ENCODE data around the gene CHMP1A. TPM values are rescaled to one million over a fixed set of nuclear protein-coding genes. Genes with fewer than 3 reads are reported as not detected.

The CHMP1A gene
- polyA plus RNA-seq, 3 donors from 2014 or later: 102 to 111 (median 103) TPM

DNA sequence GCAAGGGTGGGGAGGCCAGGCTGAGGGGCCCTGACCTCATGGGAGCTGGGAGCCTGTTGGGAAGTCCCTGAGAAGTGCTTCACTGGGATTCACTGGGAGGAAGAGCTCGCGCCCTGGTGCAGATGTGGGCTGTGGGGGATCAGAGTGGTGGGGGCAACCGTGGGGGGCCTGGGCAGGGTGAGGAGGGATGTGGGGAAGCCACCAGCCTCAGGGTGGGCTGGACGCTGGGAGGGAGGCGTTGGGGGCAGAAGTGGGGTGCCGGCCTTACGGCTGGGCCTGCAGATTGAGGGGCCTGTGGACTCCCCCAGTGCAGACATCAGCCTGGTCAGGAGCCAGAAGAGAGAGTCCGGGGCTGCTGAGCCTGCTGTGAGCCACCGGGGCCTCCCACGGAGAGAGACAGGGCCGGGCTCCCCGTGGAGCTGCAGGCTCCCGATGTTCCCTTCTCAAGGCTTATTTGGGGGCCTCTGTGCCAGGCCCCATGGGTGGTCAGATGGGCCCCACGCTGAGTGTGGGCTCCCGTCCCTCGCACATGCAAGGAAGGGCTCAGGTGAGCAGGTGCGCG, 36.3 kb downstream of the CHMP1A start:
- peaks cover 8 to 11% of the 10 kb centered on the region in 2 donors for H3K4me1 Mint-ChIP-seq
- H3K27ac Mint-ChIP-seq: no peak overlapping the region
- peaks cover 3 to 11% (median 8%) of the 10 kb centered on the region in 3 donors for H3K27me3 Mint-ChIP-seq (ENCODE audit: low read depth in 3 of 3)
- DNase-seq: no peak
- no peaks in the 10 kb centered on the region for H3K36me3 Mint-ChIP-seq
- H3K4me3 Mint-ChIP-seq: no peak overlapping the region
- peaks cover 0 to 5% (median 0%) of the 10 kb centered on the region in 6 donors for H3K9me3 Mint-ChIP-seq

DNA sequence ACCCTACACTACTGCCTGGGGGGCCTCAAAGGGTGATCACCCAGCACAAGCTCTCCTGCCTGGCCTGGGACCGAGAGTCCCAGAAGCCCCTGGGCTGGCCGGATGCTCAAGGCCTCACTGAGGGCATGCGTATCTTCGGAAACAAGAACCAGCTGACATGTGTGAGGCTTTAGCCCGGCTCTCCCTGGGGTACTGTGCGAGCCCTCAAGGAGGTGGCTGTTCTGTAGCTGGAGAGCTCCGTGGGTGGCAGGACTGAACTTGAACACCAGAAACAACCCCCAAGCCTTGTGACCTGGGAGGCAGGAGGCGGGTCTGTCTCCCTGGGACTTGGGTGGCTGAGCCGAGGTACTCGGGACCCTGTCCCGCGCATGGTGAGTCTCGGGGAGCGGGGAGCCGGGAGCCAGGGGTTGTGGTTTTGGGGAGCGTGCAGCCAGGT, 37.1 kb downstream of the CHMP1A start:
- no peak overlapping the region for H3K4me3 Mint-ChIP-seq
- H3K27me3 Mint-ChIP-seq (ENCODE audit: low read depth in 3 of 3): peaks cover 3 to 10% (median 8%) of the 10 kb centered on the region in 3 donors

DNA sequence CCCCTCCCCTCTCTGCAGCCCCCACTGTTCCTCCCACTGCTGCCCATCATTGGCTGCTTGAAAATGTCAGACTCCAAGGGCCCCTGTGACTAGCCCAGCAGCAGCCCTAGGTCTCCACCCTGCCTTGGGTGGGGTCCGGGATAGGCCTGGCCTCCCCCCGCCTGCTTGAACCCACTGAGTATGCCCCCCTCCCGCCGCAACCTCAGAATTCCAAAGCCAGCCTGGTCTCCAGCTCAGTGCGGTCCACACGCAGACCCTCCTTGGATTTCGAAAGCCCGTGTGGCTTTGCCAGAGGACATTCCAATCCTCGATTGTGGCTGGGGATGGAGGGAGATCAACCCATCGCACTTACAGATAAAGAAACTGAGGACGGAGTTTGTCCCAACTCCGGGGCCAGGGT, 37.7 kb downstream of the CHMP1A start:
- Mint-ChIP-seq H3K36me3 (no peaks in the 10 kb centered on the region), H3K27me3 (ENCODE audit: low read depth in 3 of 3) (peaks cover 3 to 8% (median 7%) of the 10 kb centered on the region in 3 donors), H3K27ac (no peak overlapping the region), H3K9me3 (peaks cover 0 to 5% (median 0%) of the 10 kb centered on the region in 6 donors), H3K4me3 (no peak overlapping the region), H3K4me1 (peaks cover 9 to 11% of the 10 kb centered on the region in 2 donors)
- no peak for DNase-seq

More for the DNA sequence above, 37.1 kb downstream of the CHMP1A start:
- DNase-seq: no peak
- Mint-ChIP-seq H3K27ac (no peak overlapping the region), H3K36me3 (no peaks in the 10 kb centered on the region), H3K9me3 (peaks cover 0 to 5% (median 0%) of the 10 kb centered on the region in 6 donors), H3K4me1 (peaks cover 8 to 11% of the 10 kb centered on the region in 2 donors)

DNA sequence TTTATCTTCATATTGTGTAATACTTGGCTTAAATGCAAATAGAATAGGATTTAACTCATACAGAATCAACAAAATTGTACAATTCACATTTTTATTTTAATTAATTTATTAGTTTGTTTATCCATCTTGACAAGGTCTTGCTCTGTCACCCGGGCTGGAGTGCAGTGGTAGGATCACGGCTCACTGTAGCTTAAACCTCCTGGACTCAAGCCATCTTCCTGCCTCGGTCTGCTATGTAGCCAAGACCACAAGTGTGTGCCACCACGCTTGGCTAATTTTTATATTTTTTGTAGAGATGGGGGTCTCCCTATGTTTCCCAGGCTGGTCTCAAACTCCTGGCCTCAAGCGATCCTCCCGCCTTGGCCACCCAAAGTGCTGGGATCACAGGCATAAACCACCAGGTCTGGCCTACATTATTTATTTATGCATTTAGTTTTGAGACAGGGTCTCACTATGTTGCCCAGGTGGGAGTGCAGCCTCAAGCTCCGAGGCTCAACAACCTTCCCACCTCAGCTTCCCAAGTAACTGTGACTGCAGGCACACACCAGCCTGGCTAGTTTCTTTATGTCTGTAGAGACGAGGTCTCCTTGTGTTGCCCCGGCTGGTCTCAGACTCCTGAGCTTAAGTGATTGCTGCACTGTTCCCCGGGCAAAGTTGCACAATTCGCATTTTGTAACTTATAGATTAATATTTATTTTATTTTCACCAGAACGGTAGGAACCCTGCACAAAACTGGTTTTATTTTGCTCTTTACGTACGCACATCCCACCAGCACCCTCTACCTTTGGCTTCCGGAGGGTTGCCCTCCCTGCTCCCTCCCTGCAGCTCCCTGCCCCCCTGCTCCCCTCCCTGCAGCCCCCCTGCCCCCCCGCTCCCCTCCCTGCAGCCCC, 39.2 kb downstream of the CHMP1A start:
- peaks cover 11% of the 10 kb centered on the region in 2 donors for H3K4me1 Mint-ChIP-seq
- peaks cover 3 to 7% (median 5%) of the 10 kb centered on the region in 3 donors for H3K27me3 Mint-ChIP-seq (ENCODE audit: low read depth in 3 of 3)
- H3K4me3 Mint-ChIP-seq: no peak overlapping the region
- DNase-seq: no peak
- H3K9me3 Mint-ChIP-seq: peaks cover 0 to 5% (median 0%) of the 10 kb centered on the region in 6 donors
- H3K27ac Mint-ChIP-seq: no peak overlapping the region
- no peaks in the 10 kb centered on the region for H3K36me3 Mint-ChIP-seq

DNA sequence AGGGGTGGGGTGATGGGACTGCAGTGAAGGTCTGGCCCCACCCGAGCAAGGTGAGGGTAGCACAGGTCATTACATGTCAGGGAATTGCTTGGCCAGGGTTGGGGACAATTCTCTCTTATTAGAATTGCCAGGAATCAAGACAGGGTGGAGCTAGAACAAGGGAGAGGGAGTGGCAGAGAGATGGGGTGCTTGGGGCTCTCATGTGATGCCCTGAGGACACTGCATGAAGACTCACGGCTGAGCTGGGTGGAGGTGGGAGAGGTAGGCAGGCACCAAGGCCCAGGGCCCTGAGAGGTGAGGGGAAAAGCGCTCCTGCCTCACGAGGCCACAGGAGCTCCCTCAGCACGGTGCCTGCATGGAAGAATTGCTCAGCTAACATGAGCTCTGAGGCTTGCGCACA, 40.5 kb downstream of the CHMP1A start:
- Mint-ChIP-seq H3K4me1 (peaks cover 11% of the 10 kb centered on the region in 2 donors), H3K4me3 (no peak overlapping the region), H3K36me3 (no peaks in the 10 kb centered on the region), H3K9me3 (peaks cover 0 to 5% (median 0%) of the 10 kb centered on the region in 6 donors), H3K27me3 (ENCODE audit: low read depth in 3 of 3) (peaks cover 5 to 7% (median 6%) of the 10 kb centered on the region in 3 donors), H3K27ac (peak overlapping the region; percentile 79 to 96 (median 90))
- DNase-seq: no peak

DNA sequence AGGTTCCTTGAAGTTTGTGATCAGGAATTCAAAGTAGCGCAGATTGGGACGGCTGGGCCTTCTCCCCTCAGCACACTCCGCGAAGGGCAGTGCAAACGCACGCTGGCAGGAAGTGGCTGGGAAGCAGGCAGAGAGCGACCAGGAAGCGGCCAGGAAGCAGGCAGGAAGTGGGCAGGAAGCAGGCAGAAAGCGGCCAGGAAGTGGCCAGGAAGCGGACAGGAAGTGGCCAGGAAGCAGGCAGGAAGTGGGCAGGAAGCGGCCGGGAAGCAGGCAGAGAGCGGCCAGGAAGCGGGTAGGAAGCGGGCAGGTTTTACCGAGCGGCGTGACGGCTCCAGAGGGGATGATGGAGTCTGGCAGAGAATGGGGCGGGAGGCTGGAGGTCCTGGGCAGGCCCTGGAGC, 40.9 kb downstream of the CHMP1A start:
- Mint-ChIP-seq H3K27me3 (ENCODE audit: low read depth in 3 of 3) (peaks cover 5 to 6% (median 5%) of the 10 kb centered on the region in 3 donors), H3K4me3 (peak overlapping the region in 3 of 5 donors; percentile 5 to 52 (median 42)), H3K4me1 (peaks cover 11% of the 10 kb centered on the region in 2 donors), H3K27ac (peak overlapping the region; percentile 79 to 96 (median 92)), H3K36me3 (no peaks in the 10 kb centered on the region), H3K9me3 (peaks cover 0 to 5% (median 0%) of the 10 kb centered on the region in 6 donors)
- peak in 2 of 3 donors; percentile 23 to 27 for DNase-seq

DNA sequence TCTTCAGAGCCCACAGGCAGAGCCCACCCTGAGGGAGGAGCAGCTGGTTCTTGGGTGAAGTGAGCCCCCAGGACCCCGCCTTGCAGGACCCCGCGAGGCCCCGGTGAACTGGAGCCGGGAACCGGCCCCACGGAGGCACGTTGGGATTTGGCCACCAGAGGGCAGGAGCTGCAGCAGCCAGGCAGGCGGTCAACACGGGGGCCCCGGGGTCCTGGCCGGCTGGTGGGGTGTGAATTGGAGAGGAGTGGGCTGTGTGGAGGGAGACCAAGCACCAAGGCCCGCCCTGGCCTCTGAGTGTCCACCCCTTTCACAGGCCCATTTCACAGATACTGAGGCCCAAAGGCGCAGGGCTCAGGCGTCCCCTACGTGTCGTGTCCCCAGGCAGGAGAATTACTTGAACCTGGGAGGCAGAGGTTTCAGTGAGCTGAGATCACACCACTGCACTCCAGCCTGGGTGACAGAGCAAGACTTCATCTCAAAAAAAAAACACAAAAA, 41.9 kb downstream of the CHMP1A start:
- DNase-seq: peak in 2 of 3 donors; percentile 22 to 23
- peaks cover 4 to 5% (median 5%) of the 10 kb centered on the region in 3 donors for H3K27me3 Mint-ChIP-seq (ENCODE audit: low read depth in 3 of 3)
- H3K9me3 Mint-ChIP-seq: peaks cover 0 to 5% (median 0%) of the 10 kb centered on the region in 6 donors
- H3K4me3 Mint-ChIP-seq: no peak overlapping the region
- H3K27ac Mint-ChIP-seq: no peak overlapping the region
- H3K36me3 Mint-ChIP-seq: no peaks in the 10 kb centered on the region
- H3K4me1 Mint-ChIP-seq: peaks cover 11% of the 10 kb centered on the region in 2 donors

DNA sequence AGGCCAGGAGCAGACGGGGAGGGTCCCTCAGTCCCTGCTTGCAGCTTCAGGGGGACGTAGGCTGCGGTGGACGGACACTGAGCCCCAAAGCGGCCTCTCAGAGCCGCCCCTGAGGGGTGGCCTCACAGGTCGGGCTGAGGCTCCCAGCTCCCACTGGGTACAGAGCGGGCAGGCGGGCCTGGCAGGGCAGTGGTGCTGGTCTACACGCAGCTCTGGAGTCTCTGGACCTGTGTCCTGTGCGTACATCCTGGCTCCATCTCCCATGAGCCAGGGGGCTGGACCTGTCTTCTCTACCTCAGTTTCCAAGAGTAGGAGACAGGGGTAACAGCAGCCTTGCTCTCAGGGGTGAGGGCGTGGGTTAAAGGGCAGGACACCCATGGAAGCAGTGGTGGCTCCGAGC, 42.3 kb downstream of the CHMP1A start:
- H3K27me3 Mint-ChIP-seq (ENCODE audit: low read depth in 3 of 3): peaks cover 4 to 5% (median 5%) of the 10 kb centered on the region in 3 donors
- DNase-seq: no peak
- H3K27ac Mint-ChIP-seq: no peak overlapping the region
- no peak overlapping the region for H3K4me3 Mint-ChIP-seq
- H3K4me1 Mint-ChIP-seq: peaks cover 11% of the 10 kb centered on the region in 2 donors
- no peaks in the 10 kb centered on the region for H3K36me3 Mint-ChIP-seq
- H3K9me3 Mint-ChIP-seq: peaks cover 0 to 5% (median 0%) of the 10 kb centered on the region in 6 donors

DNA sequence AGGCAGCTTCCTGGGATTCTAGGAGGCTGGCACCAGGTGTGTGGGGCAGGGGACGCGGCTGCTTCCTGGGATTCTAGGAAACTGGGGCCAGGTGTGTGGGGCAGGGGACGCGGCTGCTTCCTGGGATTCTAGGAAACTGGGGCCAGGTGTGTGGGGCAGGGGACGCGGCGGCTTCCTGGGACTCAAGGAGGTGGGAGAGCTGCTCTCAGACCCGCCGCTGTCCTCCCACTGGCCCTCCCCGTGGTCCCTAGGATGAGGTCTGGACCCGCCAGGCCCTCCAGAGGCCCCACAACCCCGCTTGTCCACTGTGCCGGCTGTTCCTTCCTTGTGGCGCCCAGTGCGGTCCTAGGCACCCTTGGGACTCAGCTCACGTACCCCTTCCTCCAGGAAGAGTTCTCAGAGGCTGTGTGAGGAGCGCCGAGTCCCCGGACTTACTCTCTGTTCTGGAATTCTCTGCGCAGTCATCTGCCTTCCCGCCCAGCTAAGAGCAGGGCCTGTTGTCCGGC, 43.5 kb downstream of the CHMP1A start:
- Mint-ChIP-seq H3K36me3 (no peaks in the 10 kb centered on the region), H3K9me3 (peaks cover 0 to 5% (median 0%) of the 10 kb centered on the region in 6 donors), H3K4me3 (no peak overlapping the region), H3K4me1 (peaks cover 11% of the 10 kb centered on the region in 2 donors), H3K27ac (no peak overlapping the region), H3K27me3 (ENCODE audit: low read depth in 3 of 3) (peaks cover 4 to 5% (median 5%) of the 10 kb centered on the region in 3 donors)
- no peak for DNase-seq

DNA sequence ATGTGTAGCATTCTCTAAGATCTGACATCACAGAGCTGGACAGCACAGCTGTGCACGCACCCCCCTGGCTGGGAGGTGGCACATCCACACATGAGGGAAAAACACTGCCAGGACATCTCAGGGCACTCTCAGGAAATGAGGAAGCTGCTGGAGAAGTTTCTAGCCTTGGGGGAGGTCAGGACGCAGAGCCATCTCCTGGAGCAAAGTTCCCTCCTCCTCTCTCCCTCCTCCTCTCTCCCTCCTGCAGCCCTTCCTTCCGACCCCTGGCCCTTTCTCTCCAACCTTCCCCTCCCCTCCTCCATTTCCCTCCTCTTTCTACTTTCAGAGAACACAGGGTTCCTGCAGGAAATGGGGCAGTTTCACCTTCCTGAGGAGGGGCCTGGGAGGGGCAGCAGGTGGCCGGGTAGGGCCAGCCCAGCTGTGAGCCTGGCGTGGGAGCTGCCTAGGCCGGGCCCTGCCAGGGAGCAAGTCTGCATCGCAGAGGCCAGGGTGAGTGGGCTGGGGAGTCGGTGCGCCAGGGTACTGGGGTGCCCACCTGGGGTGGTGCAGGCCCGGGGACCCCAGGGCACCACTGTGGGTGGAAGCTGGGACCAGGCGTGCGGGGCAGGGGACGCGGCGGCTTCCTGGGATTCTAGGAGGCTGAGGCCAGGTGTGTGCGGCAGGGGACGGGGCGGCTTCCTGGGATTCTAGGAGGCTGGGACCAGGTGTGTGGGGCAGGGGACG, 44.1 kb downstream of the CHMP1A start, which contains the start of gene DPEP1:
DPEP1 (plus strand) TSS at position 412 of the 723 bp plus-strand sequence. CDS start 16,769 bp downstream, outside the sequence.
- Mint-ChIP-seq H3K27ac (no peak within 1 kb of the TSS), H3K4me3 (no peak within 1 kb of the TSS), H3K4me1 (peaks cover 11% of the 10 kb centered on the region in 2 donors), H3K27me3 (ENCODE audit: low read depth in 3 of 3) (peaks cover 4 to 7% (median 5%) of the 10 kb centered on the region in 3 donors), H3K9me3 (peaks cover 0 to 5% (median 0%) of the 10 kb centered on the region in 6 donors), H3K36me3 (no peaks in the 10 kb centered on the region)
- no peak for DNase-seq

DNA sequence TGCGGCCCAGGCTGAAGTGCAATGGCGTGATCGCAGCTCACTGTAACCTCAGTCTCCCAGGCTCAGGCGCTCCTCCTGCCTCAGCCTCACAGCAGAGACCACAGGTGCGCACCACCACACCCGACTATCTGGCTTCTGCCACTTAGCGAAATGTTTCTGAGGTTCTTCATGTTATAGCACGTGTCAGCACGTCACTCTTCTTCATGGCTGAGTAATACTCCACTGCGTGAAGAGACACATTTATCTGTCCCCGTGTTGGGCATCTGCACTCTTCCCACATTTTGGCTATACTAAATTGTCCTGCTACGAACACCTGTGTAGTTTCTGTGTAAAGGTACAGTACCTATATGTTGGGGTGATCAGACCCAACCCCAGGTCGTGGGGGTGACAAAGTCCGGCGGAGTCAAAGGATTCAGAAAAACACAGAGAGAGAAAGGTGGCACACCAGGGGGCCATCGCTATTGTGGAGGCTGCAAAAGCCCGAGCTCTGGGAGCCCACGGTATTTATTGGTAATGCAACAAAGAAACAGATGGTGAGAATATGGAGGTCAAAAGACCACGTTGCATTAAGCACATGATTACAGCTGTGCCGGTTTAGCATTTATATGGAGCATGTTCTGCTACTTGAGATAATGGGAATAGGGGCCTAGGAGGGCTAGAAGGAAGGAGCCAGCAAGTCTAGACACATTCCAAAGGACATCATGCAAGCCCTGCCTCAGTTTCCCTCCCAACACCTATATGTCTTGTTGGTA, 44.9 kb downstream of the CHMP1A start:
- DNase-seq: no peak
- Mint-ChIP-seq H3K9me3 (peaks cover 0 to 5% (median 0%) of the 10 kb centered on the region in 6 donors), H3K36me3 (no peaks in the 10 kb centered on the region), H3K27me3 (ENCODE audit: low read depth in 3 of 3) (peaks cover 4 to 7% (median 5%) of the 10 kb centered on the region in 3 donors), H3K4me1 (peaks cover 11% of the 10 kb centered on the region in 2 donors), H3K4me3 (no peak overlapping the region), H3K27ac (no peak overlapping the region)

DNA sequence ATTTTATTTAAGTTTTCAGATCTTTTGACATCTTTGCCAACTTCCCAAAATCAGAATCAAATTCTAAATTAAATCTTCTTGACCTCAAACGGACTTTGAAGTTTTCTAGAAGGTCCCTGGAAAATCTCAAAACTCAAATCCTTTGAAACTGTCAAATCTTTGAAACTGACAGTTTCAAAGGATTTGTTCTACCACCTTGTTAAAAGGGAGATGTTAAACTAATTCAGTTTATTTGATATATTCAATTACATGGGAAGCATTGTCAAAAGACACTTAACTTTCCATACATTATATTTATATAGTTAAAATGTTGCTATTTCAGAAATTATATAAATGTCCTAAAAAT, 47.4 kb downstream of the CHMP1A start:
- Mint-ChIP-seq H3K36me3 (no peaks in the 10 kb centered on the region), H3K27ac (no peak overlapping the region), H3K4me3 (no peak overlapping the region), H3K27me3 (ENCODE audit: low read depth in 3 of 3) (peaks cover 0 to 4% (median 2%) of the 10 kb centered on the region in 3 donors), H3K9me3 (no peaks in the 10 kb centered on the region), H3K4me1 (peaks cover 0 to 3% of the 10 kb centered on the region in 2 donors)
- DNase-seq: no peak

All from immature natural killer cell (primary cell).